ENCODE measurements around the gene LRRD1. TPM values are rescaled to one million over a fixed set of nuclear protein-coding genes. Genes with fewer than 3 reads are reported as not detected.

The LRRD1 gene
- total RNA-seq, 1 experiment from 2014 or later: not detected

DNA sequence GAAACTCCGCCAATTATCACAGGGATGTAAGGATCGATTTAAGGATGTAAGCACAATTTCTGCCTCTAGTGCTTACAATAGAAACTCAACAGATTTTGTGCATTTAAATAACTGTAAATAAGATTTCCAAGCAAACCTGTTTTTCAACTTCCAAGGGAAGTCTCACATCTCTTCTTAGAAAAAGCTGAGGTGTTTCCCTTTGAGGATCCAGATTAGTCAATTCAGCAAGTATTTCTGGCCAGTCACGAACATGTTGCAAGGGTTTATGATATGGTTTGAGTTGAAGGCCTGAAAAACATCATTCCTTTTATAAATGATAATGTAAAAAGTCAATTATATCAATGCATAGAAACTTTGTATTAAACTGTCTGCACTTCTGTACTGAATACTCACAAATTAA is 42.8 kb upstream of the LRRD1 start:
- no peaks in the 10 kb centered on the region for H3K23me2 ChIP-seq (ENCODE audit: insufficient read length, low read depth, low read length, poor library complexity, severe bottlenecking)
- no CpG with 5 or more reads among the region's 3 CpGs for WGBS (ENCODE audit: extremely low coverage, insufficient read length, low lambda C conversion rate)
- H3K23ac ChIP-seq (ENCODE audit: insufficient read length, low read depth, low read length): no peak overlapping the region
- no peaks in the 10 kb centered on the region for H3K79me2 ChIP-seq (ENCODE audit: insufficient read depth, low read length)
- H3K9me3 ChIP-seq (ENCODE audit: control insufficient read depth, low read depth, low read length): no peaks in the 10 kb centered on the region
- no peak for DNase-seq
- no peak overlapping the region for H2AK5ac ChIP-seq (ENCODE audit: insufficient read length, low read length)
- no peak overlapping the region for H3T11ph ChIP-seq (ENCODE audit: low read length)
- no peak overlapping the region for H3K4me2 ChIP-seq (ENCODE audit: insufficient read depth, insufficient read length, low read length)
- H3K56ac ChIP-seq (ENCODE audit: insufficient read length, low read depth, low read length): no peak overlapping the region
- Mint-ChIP-seq H3K27me3 (ENCODE audit: low read depth) (no peaks in the 10 kb centered on the region), H3K9me3 (no peaks in the 10 kb centered on the region), H3K36me3 (ENCODE audit: insufficient read depth in 1 of 3, low read depth in 3 of 3) (peaks cover 22 to 68% (median 58%) of the 10 kb centered on the region in 3 experiments; a peak in 6 of 7 replicates), H3K4me1 (no peaks in the 10 kb centered on the region), H3K4me3 (no peak overlapping the region), H3K27ac (no peak overlapping the region)
- no peak overlapping the region for H2BK5ac ChIP-seq (ENCODE audit: insufficient read length, low read length)
- H3K4me1 ChIP-seq (ENCODE audit: insufficient read depth, low read length): no peaks in the 10 kb centered on the region
- H3K4ac ChIP-seq (ENCODE audit: low read depth, low read length): no peak overlapping the region
- no peak overlapping the region for H2BK15ac ChIP-seq (ENCODE audit: low read depth, low read length)
- H2AFZ ChIP-seq (ENCODE audit: low read length): no peak overlapping the region
- no peak overlapping the region for H4K91ac ChIP-seq (ENCODE audit: insufficient read length, low read depth, low read length)
- H3K79me1 ChIP-seq (ENCODE audit: insufficient read depth, low read depth, low read length, poor library complexity, severe bottlenecking): no peaks in the 10 kb centered on the region
- no peak overlapping the region for H4K8ac ChIP-seq (replicated peaks; ENCODE audit: insufficient read length, low read depth, low read length)
- no peak overlapping the region for H2BK20ac ChIP-seq (ENCODE audit: low read depth, low read length, poor library complexity, severe bottlenecking)
- TF ChIP-seq, protein P1, sequence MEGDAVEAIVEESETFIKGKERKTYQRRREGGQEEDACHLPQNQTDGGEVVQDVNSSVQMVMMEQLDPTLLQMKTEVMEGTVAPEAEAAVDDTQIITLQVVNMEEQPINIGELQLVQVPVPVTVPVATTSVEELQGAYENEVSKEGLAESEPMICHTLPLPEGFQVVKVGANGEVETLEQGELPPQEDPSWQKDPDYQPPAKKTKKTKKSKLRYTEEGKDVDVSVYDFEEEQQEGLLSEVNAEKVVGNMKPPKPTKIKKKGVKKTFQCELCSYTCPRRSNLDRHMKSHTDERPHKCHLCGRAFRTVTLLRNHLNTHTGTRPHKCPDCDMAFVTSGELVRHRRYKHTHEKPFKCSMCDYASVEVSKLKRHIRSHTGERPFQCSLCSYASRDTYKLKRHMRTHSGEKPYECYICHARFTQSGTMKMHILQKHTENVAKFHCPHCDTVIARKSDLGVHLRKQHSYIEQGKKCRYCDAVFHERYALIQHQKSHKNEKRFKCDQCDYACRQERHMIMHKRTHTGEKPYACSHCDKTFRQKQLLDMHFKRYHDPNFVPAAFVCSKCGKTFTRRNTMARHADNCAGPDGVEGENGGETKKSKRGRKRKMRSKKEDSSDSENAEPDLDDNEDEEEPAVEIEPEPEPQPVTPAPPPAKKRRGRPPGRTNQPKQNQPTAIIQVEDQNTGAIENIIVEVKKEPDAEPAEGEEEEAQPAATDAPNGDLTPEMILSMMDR (conservative IDR thresholded peaks at IDR 0.05): no peak
- H3K27me3 ChIP-seq (ENCODE audit: insufficient read depth, low read length): no peaks in the 10 kb centered on the region
- H3K18ac ChIP-seq (ENCODE audit: insufficient read length, low read depth, low read length): no peak overlapping the region
- no peak overlapping the region for H3K27ac ChIP-seq (ENCODE audit: insufficient read length, low read depth, low read length)
- H2BK120ac ChIP-seq (ENCODE audit: low read depth, low read length, poor library complexity, severe bottlenecking): no peak overlapping the region
- H2BK12ac ChIP-seq (ENCODE audit: insufficient read length, low read depth, low read length): no peak overlapping the region
- no peak overlapping the region for H3K9ac ChIP-seq (ENCODE audit: extremely low read depth, insufficient read length, low read length)
- H3K14ac ChIP-seq (ENCODE audit: insufficient read depth, low read length): no peak overlapping the region
- H4K5ac ChIP-seq (ENCODE audit: insufficient read length, low read depth, low read length): no peak overlapping the region
- H4K20me1 ChIP-seq (ENCODE audit: control insufficient read depth, insufficient read depth, insufficient read length): no peaks in the 10 kb centered on the region

Measured in H9 (cell line).